Ovary (tissue), 9 donors: ENCODE results near the gene ANKLE2. TPM values are rescaled to one million over a fixed set of nuclear protein-coding genes. Genes with fewer than 3 reads are reported as not detected.

Experiments
- DNase-seq, 5 donors: peaks; one replicate each; pipeline ENCODE4 v3.0.0-alpha.2; 2019 to 2020
- H3K27ac ChIP-seq, 2 donors: fragments of 200-600 bp; one replicate each; pipeline versions ENCODE4 v1.5.1 to v1.8.0; 2019 to 2022
- H3K27me3 ChIP-seq: fragments of 200-600 bp; one replicate; pipeline ENCODE4 v1.8.0; 2022
- H3K36me3 ChIP-seq: fragments of 200-600 bp; sonication (generic); one replicate; pipeline ENCODE4 v1.5.1; 2019
- H3K4me1 ChIP-seq: one replicate; pipeline ENCODE4 v1.8.1; 2013; ENCODE audit warnings: mild to moderate bottlenecking, moderate library complexity; ENCODE audit not compliant: insufficient read depth
- H3K4me3 ChIP-seq: fragments of 200-600 bp; sonication (generic); one replicate; pipeline ENCODE4 v1.5.1; 2017
- H3K9me3 ChIP-seq, 2 donors: fragments of 200-600 bp in 1 of 2; sonication (generic) in 1 of 2; one replicate each; pipeline versions ENCODE4 v1.5.1 to v1.8.1; 2013 to 2019; ENCODE audit warnings: mild to moderate bottlenecking in 1 of 2, moderate library complexity in 1 of 2
- CTCF ChIP-seq, 3 donors: fragments of 450-650 bp in 2 of 3; fragments of 200-600 bp in 1 of 3; IDR thresholded peaks; one replicate each; pipeline versions ENCODE4 v1.5.1 to v1.8.0; 2016 to 2022; ENCODE audit warnings: antibody characterized with exemption in 3 of 3, mild to moderate bottlenecking in 1 of 3
- EP300 ChIP-seq: sonication (generic); formaldehyde crosslinking; IDR thresholded peaks from one replicate; pipeline ENCODE4 v1.6.1; 2017; ENCODE audit warnings: antibody characterized with exemption
- POLR2A ChIP-seq: fragments of 450-650 bp; IDR thresholded peaks from one replicate; pipeline ENCODE4 v1.6.1; 2017; ENCODE audit warnings: antibody characterized with exemption, mild to moderate bottlenecking, moderate library complexity
- WGBS, 3 donors: extraction: QIAGEN DNeasy Blood & Tissue Kit in 1 of 3; methylation state at CpG; one replicate each; pipeline versions ENCODE4 v1.1.5 to v1.1.7; 2013 to 2017; 5-methylcytosine and 5-hydroxymethylcytosine counted together
- intact Hi-C, 4 donors: fragments of 100-400 bp; cut with DNase I; formaldehyde crosslinking; loops; one replicate each; pipeline versions ENCODE4 v1.11.0 to v1.15.1; 2022 to 2023
- polyA plus RNA-seq, 2 donors: library from polyadenylated mRNA; stranded (reverse); fragments of 200-250 nt in 1 of 2; fragments of 350-450 nt in 1 of 2; fragmentation: Illumina TruSeq in 1 of 2; extraction: RNeasy Lipid Tissue Mini Kit (QIAGEN cat#74804) in 1 of 2; gene quantifications; one replicate each; pipeline ENCODE4 v1.2.3, GENCODE V29; 2013 to 2014
- total RNA-seq, 7 donors: library from RNA; depleted of rRNA in 2 of 7; stranded (reverse); fragments of >200 nt in 2 of 7; fragmentation: NEBNext Ultra II Directional in 3 of 7; extraction: Animal tissue kit (Norgen Biotek cat#: 25700) in 3 of 7; gene quantifications; one replicate each; pipeline versions ENCODE4 v1.1.0 to v1.2.4, GENCODE V29; 2016 to 2023
- donor health status: DM: no; HTN: no; CAD: no; lungs with moderate emphysema.
- donor health status: DM: no; HTN: no; CAD: no.
- donor health status: Bipolar disorder and iron deficiency.
- donor health status: DM: yes; HTN: yes; CAD: no.
- donor health status: DM: no; HTN: no; CAD: no.
- donor health status: DM: yes; HTN: yes; CAD: no.

Gene ANKLE2
- total and polyA plus RNA-seq, 9 donors, result 30.5 to 82.0 (median 43.2) TPM

- no peak overlapping the region for H3K27ac ChIP-seq
- H3K4me1 ChIP-seq, result no peaks in the 10 kb centered on the region
- no peak for DNase-seq
- 74 to 86% (median 78%) methylated on average over 20 to 21 of the region's 21 CpGs for WGBS, 3 donors
- H3K27me3 ChIP-seq, result no peaks in the 10 kb centered on the region
- no peaks in the 10 kb centered on the region for H3K9me3 ChIP-seq
- H3K4me3 ChIP-seq, result no peak overlapping the region
- intact Hi-C loops, result no loop called here
- H3K36me3 ChIP-seq, result no peaks in the 10 kb centered on the region
- TF ChIP-seq EP300 (no peak), POLR2A (no peak), CTCF (IDR thresholded peaks at IDR 0.05) (no peak)
Measured at GRCh38 chr12:132718644-132719043, 43.0 kb downstream of the ANKLE2 start.

GRCh38 chr12:132717531-132718387 lies 43.9 kb downstream of the ANKLE2 start:
- Histone ChIP-seq H3K4me1 (no peaks in the 10 kb centered on the region), H3K4me3 (no peak overlapping the region), H3K27me3 (no peaks in the 10 kb centered on the region), H3K9me3 (no peaks in the 10 kb centered on the region), H3K36me3 (no peaks in the 10 kb centered on the region), H3K27ac (no peak overlapping the region)
- TF ChIP-seq CTCF (IDR thresholded peaks at IDR 0.05), result no peak
- TF ChIP-seq EP300, result no peak
- no peak for TF ChIP-seq POLR2A
- intact Hi-C loops, result no loop called here
- no peak for DNase-seq
- WGBS, 3 donors, result 90 to 94% (median 91%) methylated on average over 58 to 61 of the region's 61 CpGs

DNA sequence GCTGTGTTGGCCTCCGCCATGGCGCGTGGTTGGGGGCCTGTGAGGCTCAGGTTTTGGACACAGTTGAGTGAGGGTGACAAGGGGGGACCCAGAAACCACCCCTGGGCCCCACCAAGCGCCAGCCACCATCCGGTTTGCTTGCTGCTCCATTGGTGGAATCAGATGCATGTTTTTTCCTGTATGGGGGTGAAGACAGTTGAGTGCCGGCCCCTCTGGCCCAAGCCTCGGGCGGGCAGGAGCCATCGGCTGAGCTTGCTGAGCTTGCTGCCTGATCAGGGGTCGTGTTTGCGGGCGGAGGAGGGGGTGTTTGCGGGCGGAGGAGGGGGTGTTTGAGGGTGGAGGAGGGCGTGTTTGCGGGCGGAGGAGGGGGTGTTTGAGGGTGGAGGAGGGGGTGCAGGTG lies 44.6 kb downstream of the ANKLE2 start:
- no peaks in the 10 kb centered on the region for H3K36me3 ChIP-seq
- intact Hi-C loops, result no loop called here

GRCh38 chr12:132716356-132716755 lies 45.3 kb downstream of the ANKLE2 start:
- no peak for DNase-seq
- no peaks in the 10 kb centered on the region for H3K36me3 ChIP-seq
- intact Hi-C loops, result no loop called here
- H3K4me3 ChIP-seq, result no peak overlapping the region
- no peak overlapping the region for H3K27ac ChIP-seq
- TF ChIP-seq EP300 (no peak), CTCF (IDR thresholded peaks at IDR 0.05) (no peak), POLR2A (no peak)
- no peaks in the 10 kb centered on the region for H3K4me1 ChIP-seq
- no peaks in the 10 kb centered on the region for H3K9me3 ChIP-seq
- WGBS, 3 donors, result 78 to 93% (median 86%) methylated on average over 11 of the region's 11 CpGs
- H3K27me3 ChIP-seq, result no peaks in the 10 kb centered on the region

More for the DNA sequence above, 44.6 kb downstream of the ANKLE2 start:
- TF ChIP-seq CTCF (IDR thresholded peaks at IDR 0.05) (no peak), POLR2A (no peak), EP300 (no peak)
- 82 to 85% (median 83%) methylated on average over 17 of the region's 17 CpGs for WGBS, 3 donors
- Histone ChIP-seq H3K9me3 (no peaks in the 10 kb centered on the region), H3K4me1 (no peaks in the 10 kb centered on the region), H3K27me3 (no peaks in the 10 kb centered on the region), H3K27ac (no peak overlapping the region), H3K4me3 (no peak overlapping the region)
- no peak for DNase-seq
